Fibroblast of the aortic adventitia (primary cell): ENCODE results near the gene CHST6. TPM values are rescaled to one million over a fixed set of nuclear protein-coding genes. Genes with fewer than 3 reads are reported as not detected.
A peak's percentile ranks its signal among the peaks of the same experiment; 100 is the strongest.
"Not testable (repeated sequence)": the region's sequence is repeated elsewhere in the genome, so short reads cannot be mapped to it uniquely, and the experiment has no call there.

ENCODE experiments used
- DNase-seq: peaks from one replicate; pipeline ENCODE4 v3.0.0-alpha.2; 2010; ENCODE audit warnings: low read depth
- H3K4me3 ChIP-seq: 2 replicates; pipeline ENCODE4 v1.5.1; 2011; ENCODE audit warnings: low read depth, mild to moderate bottlenecking, control low read depth, low read length, moderate library complexity
- total RNA-seq: library from RNA; depleted of rRNA; stranded (reverse); fragments of >200 nt; gene quantifications from 2 replicates; pipeline ENCODE4 v1.2.3, GENCODE V29; 2012; ENCODE audit warnings: low replicate concordance
- TF ChIP-seq, protein P1 (sequence below): IDR thresholded peaks from 2 replicates; pipeline ENCODE4 v1.5.1; 2011; ENCODE audit warnings: mild to moderate bottlenecking, low read length, control low read depth, inconsistent platforms; ENCODE audit not compliant: insufficient read depth

CHST6 gene
- total RNA-seq, 1 donor, result 0.27 TPM

DNA sequence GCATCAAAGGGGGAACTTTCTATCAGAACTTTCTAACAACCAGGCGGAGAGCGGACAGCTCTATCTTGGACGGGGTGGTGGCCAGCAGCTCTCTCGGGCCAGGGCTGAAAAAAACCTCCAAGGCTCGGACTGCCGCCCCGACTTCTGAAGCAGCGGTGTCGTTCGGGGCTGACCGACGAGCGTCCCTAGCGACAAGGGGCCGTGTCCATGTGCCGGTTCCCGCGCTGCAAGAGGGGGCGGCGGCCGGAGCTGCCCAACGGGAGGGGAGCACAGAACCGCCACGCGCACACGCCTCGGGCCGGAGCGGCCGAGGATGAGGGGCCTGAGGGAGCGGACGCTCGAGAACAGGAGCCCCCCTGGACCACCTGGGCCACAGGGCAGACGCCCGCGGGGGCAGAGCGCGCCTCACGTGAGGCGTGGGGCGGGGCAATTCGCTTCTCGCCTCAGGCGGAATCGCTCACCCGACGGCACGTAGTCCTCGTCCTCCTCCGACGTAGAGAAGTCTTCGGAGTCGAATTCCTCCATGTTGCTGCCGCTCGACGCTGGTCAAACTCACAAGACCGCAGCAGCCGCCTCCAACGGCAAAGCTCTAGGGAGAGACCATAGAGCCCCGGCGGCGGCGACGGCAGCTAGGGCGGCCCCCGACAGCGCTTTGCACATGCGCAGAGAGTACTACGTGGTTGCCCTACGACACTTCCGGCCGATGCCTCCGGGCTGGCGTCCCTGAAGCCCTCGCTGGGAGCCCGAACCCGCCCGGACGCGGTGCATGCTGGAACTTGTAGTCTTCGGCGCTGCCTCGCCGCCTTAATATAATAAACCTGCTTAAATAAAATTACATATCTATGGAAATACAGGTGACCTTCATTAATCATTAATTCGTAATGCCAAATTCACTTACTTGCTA lies 62.2 kb downstream of the CHST6 start, which contains the start of gene CFDP1:
Gene CFDP1, minus strand, starts transcription at position 676 of the 904 bp plus-strand sequence. Its CDS starts 151 bp downstream, at position 525.
- TF ChIP-seq, protein P1, sequence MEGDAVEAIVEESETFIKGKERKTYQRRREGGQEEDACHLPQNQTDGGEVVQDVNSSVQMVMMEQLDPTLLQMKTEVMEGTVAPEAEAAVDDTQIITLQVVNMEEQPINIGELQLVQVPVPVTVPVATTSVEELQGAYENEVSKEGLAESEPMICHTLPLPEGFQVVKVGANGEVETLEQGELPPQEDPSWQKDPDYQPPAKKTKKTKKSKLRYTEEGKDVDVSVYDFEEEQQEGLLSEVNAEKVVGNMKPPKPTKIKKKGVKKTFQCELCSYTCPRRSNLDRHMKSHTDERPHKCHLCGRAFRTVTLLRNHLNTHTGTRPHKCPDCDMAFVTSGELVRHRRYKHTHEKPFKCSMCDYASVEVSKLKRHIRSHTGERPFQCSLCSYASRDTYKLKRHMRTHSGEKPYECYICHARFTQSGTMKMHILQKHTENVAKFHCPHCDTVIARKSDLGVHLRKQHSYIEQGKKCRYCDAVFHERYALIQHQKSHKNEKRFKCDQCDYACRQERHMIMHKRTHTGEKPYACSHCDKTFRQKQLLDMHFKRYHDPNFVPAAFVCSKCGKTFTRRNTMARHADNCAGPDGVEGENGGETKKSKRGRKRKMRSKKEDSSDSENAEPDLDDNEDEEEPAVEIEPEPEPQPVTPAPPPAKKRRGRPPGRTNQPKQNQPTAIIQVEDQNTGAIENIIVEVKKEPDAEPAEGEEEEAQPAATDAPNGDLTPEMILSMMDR, result no peak
- peak within 1 kb of the TSS; percentile 95 for H3K4me3 ChIP-seq
- DNase-seq, result peak; percentile 94

DNA sequence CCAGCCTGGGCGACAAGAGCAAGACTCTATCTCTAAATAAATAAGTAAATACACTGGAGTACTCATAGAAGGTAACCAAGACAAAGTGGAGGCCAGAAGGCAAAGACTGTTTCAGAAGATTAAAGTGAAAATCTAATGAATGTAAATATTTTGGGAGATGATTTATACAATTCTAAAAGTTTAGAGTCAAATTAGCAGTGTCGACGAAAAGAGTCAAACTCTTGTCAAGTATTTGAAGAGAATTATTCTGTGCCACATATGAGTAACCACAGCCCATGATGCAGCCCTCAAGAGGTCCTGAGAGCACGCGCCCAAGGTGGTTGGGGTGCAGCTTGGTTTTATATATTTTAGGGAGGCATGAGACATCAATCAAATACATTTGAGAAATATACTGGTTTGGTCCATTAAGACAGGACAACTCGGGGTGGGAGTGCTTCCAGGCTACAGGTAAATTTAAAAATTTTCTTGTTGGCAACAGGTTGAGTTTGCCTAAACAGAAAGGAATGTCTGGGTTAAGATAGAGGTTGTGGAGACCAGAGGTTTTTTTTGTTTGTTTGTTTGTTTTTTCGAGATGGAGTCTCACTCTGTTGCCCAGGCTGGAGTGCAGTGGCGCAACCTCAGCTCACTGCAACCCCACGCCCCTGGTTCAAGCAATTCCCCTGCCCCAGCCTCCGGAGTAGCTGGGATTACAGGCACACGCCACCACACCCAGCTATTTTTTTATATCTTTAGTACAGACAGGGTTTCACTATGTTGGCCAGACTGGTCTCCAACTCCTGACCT lies 65.4 kb downstream of the CHST6 start:
- H3K4me3 ChIP-seq, result no peak overlapping the region
- TF ChIP-seq, protein P1, result no peak
- DNase-seq, result no peak

DNA sequence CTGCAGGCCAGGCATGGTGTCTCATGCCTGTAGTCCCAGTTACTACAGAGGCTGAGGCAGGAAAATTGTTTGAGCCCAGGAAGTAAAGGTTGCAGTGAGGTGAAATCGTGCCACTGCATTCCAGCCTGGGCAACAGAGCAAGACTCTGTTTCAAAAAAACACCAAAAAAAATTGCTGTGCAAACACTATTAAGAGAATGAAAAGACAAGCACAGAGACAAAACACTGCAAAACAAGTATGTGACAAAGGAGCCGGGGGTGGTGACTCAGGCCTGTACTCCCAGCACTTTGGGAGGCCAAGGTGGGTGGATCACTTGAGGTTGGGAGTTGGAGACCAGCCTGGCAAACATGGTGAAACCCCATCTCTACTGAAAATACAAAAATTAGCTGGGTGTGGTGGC lies 68.7 kb downstream of the CHST6 start:
- DNase-seq, result peak; percentile 42
- H3K4me3 ChIP-seq, result not testable (repeated sequence)

DNA sequence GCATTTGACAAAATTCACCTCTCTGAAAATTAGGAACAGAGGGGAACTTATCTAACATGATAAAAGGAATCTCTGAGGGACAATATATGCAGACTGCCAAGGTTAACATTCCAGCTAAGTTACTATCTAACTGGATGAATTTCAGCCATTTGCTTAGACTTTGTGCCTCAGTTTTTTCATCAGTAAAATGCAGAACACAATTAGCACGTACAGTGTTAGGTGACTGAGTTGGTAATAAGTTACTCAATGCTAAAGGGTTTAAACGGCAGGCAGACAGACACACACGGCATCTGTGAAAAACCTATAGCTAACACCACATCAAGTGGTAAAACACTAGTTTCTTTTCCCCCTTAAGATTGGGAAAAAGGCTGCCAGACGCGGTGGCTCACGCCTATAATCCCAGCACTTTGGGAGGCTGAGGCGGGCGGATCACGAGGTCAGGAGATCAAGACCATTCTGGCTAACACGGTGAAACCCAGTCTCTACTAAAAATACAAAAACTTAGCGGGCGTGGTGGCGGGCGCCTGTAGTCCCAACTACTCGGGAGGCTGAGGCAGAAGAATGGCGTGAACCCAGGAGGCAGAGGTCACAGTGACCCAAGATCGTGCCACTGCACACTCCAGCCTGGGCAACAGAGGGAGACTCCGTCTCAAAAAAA lies 71.0 kb downstream of the CHST6 start:
- peak overlapping the region; percentile 4 for H3K4me3 ChIP-seq

DNA sequence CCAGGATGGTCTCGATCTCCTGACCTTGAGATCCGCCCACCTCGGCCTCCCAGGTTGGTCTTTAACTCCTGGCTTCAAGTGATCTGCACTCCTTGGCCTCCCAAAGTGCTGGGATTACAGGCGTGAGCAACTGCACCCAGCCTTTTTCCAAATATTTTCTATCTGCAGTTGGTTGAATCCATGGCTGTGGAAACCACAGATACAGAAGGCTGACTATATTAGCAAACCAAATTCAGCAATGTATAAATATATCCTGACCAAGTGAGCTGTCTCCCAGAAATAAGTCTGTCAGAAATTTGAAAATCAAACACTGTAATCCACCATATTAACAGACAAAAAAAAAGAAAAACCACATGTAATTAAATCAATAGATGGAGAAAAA lies 71.5 kb downstream of the CHST6 start:
- TF ChIP-seq, protein P1, result no peak
- DNase-seq, result peak; percentile 27
- H3K4me3 ChIP-seq, result no peak overlapping the region

More for the DNA sequence above, 71.0 kb downstream of the CHST6 start:
- DNase-seq, result peak; percentile 46

Other genes with a start within 250 kb of the CHST6 start
- gene BCAR1, start 243.8 kb downstream of the CHST6 start, total RNA-seq, result 26.9 and 33.4 TPM in 2 replicates
- 47.0 and 108 TPM in 2 replicates for gene CFDP1, start 61.9 kb downstream of the CHST6 start, total RNA-seq
- 7.0 and 13.6 TPM in 2 replicates for gene TMEM170A, start 30.8 kb downstream of the CHST6 start, total RNA-seq
- gene CHST5, start 40.7 kb upstream of the CHST6 start, total RNA-seq, result 0.09 TPM in 1 of 2 replicates, not detected in the other
- 6.4 and 13.9 TPM in 2 replicates for gene TMEM231, start 60.8 kb upstream of the CHST6 start, total RNA-seq
- 46.5 and 105 TPM in 2 replicates for gene GABARAPL2, start 70.9 kb upstream of the CHST6 start, total RNA-seq
- gene ADAT1, start 127.8 kb upstream of the CHST6 start, total RNA-seq, result 32.9 and 65.1 TPM in 2 replicates
- gene KARS1, start 152.2 kb upstream of the CHST6 start, total RNA-seq, result 75.6 and 144 TPM in 2 replicates
- 42.5 and 78.1 TPM in 2 replicates for gene TERF2IP, start 152.3 kb upstream of the CHST6 start, total RNA-seq
- gene CPHXL2, start 181.6 kb upstream of the CHST6 start, total RNA-seq, result not detected in 2 replicates
- not detected in 2 replicates for gene DUXB, start 206.0 kb upstream of the CHST6 start, total RNA-seq
- not detected in 2 replicates for gene CPHXL, start 231.0 kb upstream of the CHST6 start, total RNA-seq